T-helper 1 cell treated with Interleukin-12 subunit alpha and Interleukin-12 subunit beta and Interleukin-4 antibody, amounts not matched to agents 30 ng/mL and 1 ng/mL, for 36 hours (primary cell): ENCODE results near the gene FAM9A. TPM values are rescaled to one million over a fixed set of nuclear protein-coding genes. Genes with fewer than 3 reads are reported as not detected.

ENCODE experiments used
- total RNA-seq: library from RNA; stranded (reverse); gene quantifications from 2 replicates; pipeline ENCODE4 v1.2.3, GENCODE V29; 2022

FAM9A gene
- total RNA-seq, 1 donor from 2014 or later: not detected

Other genes with a start within 250 kb of the FAM9A start
- not detected in 2 replicates for gene ANOS1, start 69.2 kb downstream of the FAM9A start, total RNA-seq
- not detected in 2 replicates for gene FAM9B, start 232.7 kb upstream of the FAM9A start, total RNA-seq